SK-N-SH (cell line): Measurements from ENCODE around the gene OTOS.

Experiments used
- CTCF ChIP-seq: fragments of 200-600 bp; sonication (generic); IDR thresholded peaks from 2 replicates; pipeline ENCODE4 v1.6.1; 2017; ENCODE audit warnings: antibody characterized with exemption, mild to moderate bottlenecking, moderate library complexity
- ELF1 ChIP-seq: IDR thresholded peaks from 2 replicates; pipeline ENCODE4 v1.4.0; 2012
- EP300 ChIP-seq, 2 experiments: IDR thresholded peaks; 2 replicates each; pipeline versions ENCODE4 v1.4.0 to v1.6.1; 2012; ENCODE audit warnings: borderline replicate concordance in 1 of 2, low read depth in 1 of 2, low read length in 1 of 2
- EZH2phosphoT487 ChIP-seq: fragments of 200-600 bp; sonication (generic); IDR thresholded peaks from 2 replicates; pipeline ENCODE4 v1.6.1; 2017; ENCODE audit warnings: low read depth, mixed run types, mild to moderate bottlenecking, antibody characterized with exemption, moderate library complexity, borderline replicate concordance
- GABPA ChIP-seq: IDR thresholded peaks from 2 replicates; pipeline ENCODE4 v1.4.0; 2012; ENCODE audit warnings: low read depth, mild to moderate bottlenecking
- JUND ChIP-seq: IDR thresholded peaks from 2 replicates; pipeline ENCODE4 v1.4.0; 2012
- MEF2A ChIP-seq: IDR thresholded peaks from 2 replicates; pipeline ENCODE4 v1.4.0; 2012; ENCODE audit warnings: low read depth, borderline replicate concordance
- NRF1 ChIP-seq: IDR thresholded peaks from 2 replicates; pipeline ENCODE4 v1.6.1; 2012; ENCODE audit warnings: low read depth, mild to moderate bottlenecking, low read length
- POLR2AphosphoS5 ChIP-seq: IDR thresholded peaks from 2 replicates; pipeline ENCODE4 v1.6.1; 2012; ENCODE audit warnings: low read depth, low read length
- SMC3 ChIP-seq: IDR thresholded peaks from 2 replicates; pipeline ENCODE4 v1.6.1; 2012; ENCODE audit warnings: low read depth, low read length, improper control_type of control experiment
- TCF12 ChIP-seq: IDR thresholded peaks from 2 replicates; pipeline ENCODE4 v1.4.0; 2012
- TEAD4 ChIP-seq: IDR thresholded peaks from 2 replicates; pipeline ENCODE4 v1.4.0; 2012; ENCODE audit warnings: mild to moderate bottlenecking, borderline replicate concordance; ENCODE audit not compliant: insufficient read depth
- YY1 ChIP-seq: IDR thresholded peaks from 2 replicates; pipeline ENCODE4 v1.4.0; 2012; ENCODE audit warnings: low read depth, mild to moderate bottlenecking
- TF ChIP-seq, protein P1 (sequence below): IDR thresholded peaks from 2 replicates; pipeline ENCODE4; 2012

- TF ChIP-seq NRF1 = no peak
- no peak for TF ChIP-seq CTCF
- TF ChIP-seq EP300 (IDR thresholded peaks at IDR 0.05; ENCODE audit: borderline replicate concordance in 1 of 2, low read depth in 1 of 2, low read length in 1 of 2) = no peak
- no peak for TF ChIP-seq POLR2AphosphoS5
- no peak for TF ChIP-seq YY1
- no peak for TF ChIP-seq ELF1
- no peak for TF ChIP-seq TCF12
- TF ChIP-seq SMC3 = no peak
- TF ChIP-seq, protein P1, sequence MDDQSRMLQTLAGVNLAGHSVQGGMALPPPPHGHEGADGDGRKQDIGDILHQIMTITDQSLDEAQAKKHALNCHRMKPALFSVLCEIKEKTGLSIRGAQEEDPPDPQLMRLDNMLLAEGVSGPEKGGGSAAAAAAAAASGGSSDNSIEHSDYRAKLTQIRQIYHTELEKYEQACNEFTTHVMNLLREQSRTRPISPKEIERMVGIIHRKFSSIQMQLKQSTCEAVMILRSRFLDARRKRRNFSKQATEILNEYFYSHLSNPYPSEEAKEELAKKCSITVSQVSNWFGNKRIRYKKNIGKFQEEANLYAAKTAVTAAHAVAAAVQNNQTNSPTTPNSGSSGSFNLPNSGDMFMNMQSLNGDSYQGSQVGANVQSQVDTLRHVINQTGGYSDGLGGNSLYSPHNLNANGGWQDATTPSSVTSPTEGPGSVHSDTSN = no peak
- no peak for TF ChIP-seq EZH2phosphoT487
- TF ChIP-seq MEF2A = no peak
- TF ChIP-seq JUND = no peak
- no peak for TF ChIP-seq GABPA
- no peak for TF ChIP-seq TEAD4
These were observed 20.8 kb upstream of the OTOS start for GRCh38 chr2:240161087-240161750.
